Activated T-cell treated with anti-CD3 and anti-CD28 coated beads, Interleukin-2, amount 50 U/mL, for 24 hours (primary cell): ENCODE results near the gene RAB5B.

Experiments used
- DNase-seq: peaks from one replicate; pipeline ENCODE4 v3.0.0-alpha.2; 2020
- H3K27ac Mint-ChIP-seq: 2 replicates; pipeline ENCODE4 v1.8.0; 2020; ENCODE audit warnings: mild to moderate bottlenecking, mixed read lengths
- H3K27me3 Mint-ChIP-seq: 2 replicates; pipeline ENCODE4 v1.8.0; 2020; ENCODE audit warnings: mixed read lengths
- H3K36me3 Mint-ChIP-seq: 2 replicates; pipeline ENCODE4 v1.8.0; 2020; ENCODE audit warnings: low read depth, mixed read lengths
- H3K4me1 Mint-ChIP-seq: 2 replicates; pipeline ENCODE4 v1.8.0; 2020; ENCODE audit warnings: low read depth, mixed read lengths
- H3K4me3 Mint-ChIP-seq: 2 replicates; pipeline ENCODE4 v1.8.0; 2020; ENCODE audit warnings: mild to moderate bottlenecking, moderate library complexity, mixed read lengths
- H3K9me3 Mint-ChIP-seq: 2 replicates; pipeline ENCODE4 v1.8.0; 2020; ENCODE audit warnings: mixed read lengths

Gene RAB5B

GRCh38 chr12:55933799-55934742, 39.8 kb upstream of the RAB5B start:
- no peak for DNase-seq
- H3K27ac Mint-ChIP-seq: peak overlapping the region; percentile 98
- H3K4me1 Mint-ChIP-seq: peaks cover 85% of the 10 kb centered on the region
- H3K4me3 Mint-ChIP-seq: peak overlapping the region; percentile 91
- no peaks in the 10 kb centered on the region for H3K27me3 Mint-ChIP-seq
- no peaks in the 10 kb centered on the region for H3K9me3 Mint-ChIP-seq
- H3K36me3 Mint-ChIP-seq: peaks cover 80% of the 10 kb centered on the region

GRCh38 chr12:55934773-55935172, 39.1 kb upstream of the RAB5B start:
- Mint-ChIP-seq H3K27me3 (no peaks in the 10 kb centered on the region), H3K4me1 (peaks cover 85% of the 10 kb centered on the region), H3K36me3 (peaks cover 87% of the 10 kb centered on the region), H3K4me3 (peak overlapping the region; percentile 91), H3K9me3 (no peaks in the 10 kb centered on the region), H3K27ac (peak overlapping the region; percentile 98)
- no peak for DNase-seq

GRCh38 chr12:55935738-55936151, 38.1 kb upstream of the RAB5B start:
- Mint-ChIP-seq H3K27ac (peak overlapping the region; percentile 98), H3K9me3 (no peaks in the 10 kb centered on the region), H3K27me3 (no peaks in the 10 kb centered on the region), H3K36me3 (peaks cover 97% of the 10 kb centered on the region), H3K4me3 (peak overlapping the region; percentile 91), H3K4me1 (peaks cover 86% of the 10 kb centered on the region)
- DNase-seq: peak; percentile 58

- Mint-ChIP-seq H3K9me3 (no peaks in the 10 kb centered on the region), H3K4me1 (peaks cover 91% of the 10 kb centered on the region), H3K4me3 (no peak overlapping the region), H3K36me3 (peaks cover 99% of the 10 kb centered on the region), H3K27me3 (no peaks in the 10 kb centered on the region), H3K27ac (peak overlapping the region; percentile 98)
- DNase-seq: no peak
Measured at GRCh38 chr12:55937981-55938380, 35.9 kb upstream of the RAB5B start.

- Mint-ChIP-seq H3K9me3 (no peaks in the 10 kb centered on the region), H3K27me3 (no peaks in the 10 kb centered on the region), H3K36me3 (peaks cover 100% of the 10 kb centered on the region), H3K4me1 (peaks cover 83% of the 10 kb centered on the region), H3K4me3 (no peak overlapping the region), H3K27ac (peak overlapping the region; percentile 98)
- peak; percentile 44 for DNase-seq
Measured at GRCh38 chr12:55938826-55939501, 34.9 kb upstream of the RAB5B start.

GRCh38 chr12:55940065-55940732, 33.7 kb upstream of the RAB5B start:
- H3K27me3 Mint-ChIP-seq: no peaks in the 10 kb centered on the region
- peaks cover 77% of the 10 kb centered on the region for H3K4me1 Mint-ChIP-seq
- peaks cover 99% of the 10 kb centered on the region for H3K36me3 Mint-ChIP-seq
- no peaks in the 10 kb centered on the region for H3K9me3 Mint-ChIP-seq
- H3K4me3 Mint-ChIP-seq: peak overlapping the region; percentile 35
- H3K27ac Mint-ChIP-seq: peak overlapping the region; percentile 98
- peak; percentile 84 for DNase-seq

- Mint-ChIP-seq H3K4me3 (no peak overlapping the region), H3K9me3 (no peaks in the 10 kb centered on the region), H3K4me1 (peaks cover 74% of the 10 kb centered on the region), H3K36me3 (peaks cover 99% of the 10 kb centered on the region), H3K27me3 (no peaks in the 10 kb centered on the region), H3K27ac (peak overlapping the region; percentile 79)
- DNase-seq: no peak
Measured at GRCh38 chr12:55942055-55942454, 31.8 kb upstream of the RAB5B start.

- Mint-ChIP-seq H3K27me3 (no peaks in the 10 kb centered on the region), H3K9me3 (no peaks in the 10 kb centered on the region), H3K36me3 (peaks cover 98% of the 10 kb centered on the region), H3K4me1 (peaks cover 73% of the 10 kb centered on the region), H3K4me3 (no peak overlapping the region), H3K27ac (peak overlapping the region; percentile 79)
- DNase-seq: no peak
Measured at GRCh38 chr12:55942577-55943136, 31.2 kb upstream of the RAB5B start.

- no peak overlapping the region for H3K4me3 Mint-ChIP-seq
Measured at GRCh38 chr12:55946553-55946952, 27.3 kb upstream of the RAB5B start.

GRCh38 chr12:55955344-55955743, 18.5 kb upstream of the RAB5B start:
- Mint-ChIP-seq H3K27ac (peak overlapping the region; percentile 74), H3K36me3 (peaks cover 55% of the 10 kb centered on the region), H3K9me3 (no peaks in the 10 kb centered on the region), H3K4me1 (peaks cover 30% of the 10 kb centered on the region), H3K27me3 (no peaks in the 10 kb centered on the region), H3K4me3 (no peak overlapping the region)
- DNase-seq: peak; percentile 32

More at GRCh38 chr12:55946553-55946952, 27.3 kb upstream of the RAB5B start:
- Mint-ChIP-seq H3K36me3 (peaks cover 86% of the 10 kb centered on the region), H3K27ac (peak overlapping the region; percentile 86), H3K4me1 (peaks cover 42% of the 10 kb centered on the region), H3K9me3 (no peaks in the 10 kb centered on the region), H3K27me3 (no peaks in the 10 kb centered on the region)
- no peak for DNase-seq

- Mint-ChIP-seq H3K27ac (peak overlapping the region; percentile 74), H3K36me3 (peaks cover 52% of the 10 kb centered on the region), H3K4me3 (no peak overlapping the region), H3K9me3 (no peaks in the 10 kb centered on the region), H3K4me1 (peaks cover 30% of the 10 kb centered on the region), H3K27me3 (no peaks in the 10 kb centered on the region)
- peak; percentile 57 for DNase-seq
Measured at GRCh38 chr12:55955800-55956508, 17.9 kb upstream of the RAB5B start.

GRCh38 chr12:55957106-55957859, 16.6 kb upstream of the RAB5B start:
- peaks cover 30% of the 10 kb centered on the region for H3K4me1 Mint-ChIP-seq
- H3K27me3 Mint-ChIP-seq: no peaks in the 10 kb centered on the region
- no peaks in the 10 kb centered on the region for H3K9me3 Mint-ChIP-seq
- no peak overlapping the region for H3K4me3 Mint-ChIP-seq
- DNase-seq: no peak
- H3K36me3 Mint-ChIP-seq: peaks cover 39% of the 10 kb centered on the region
- H3K27ac Mint-ChIP-seq: peak overlapping the region; percentile 48

GRCh38 chr12:55963760-55964159, 10.1 kb upstream of the RAB5B start:
- H3K27ac Mint-ChIP-seq: no peak overlapping the region
- no peaks in the 10 kb centered on the region for H3K27me3 Mint-ChIP-seq
- no peak overlapping the region for H3K4me3 Mint-ChIP-seq
- H3K9me3 Mint-ChIP-seq: no peaks in the 10 kb centered on the region
- peaks cover 22% of the 10 kb centered on the region for H3K36me3 Mint-ChIP-seq
- peaks cover 31% of the 10 kb centered on the region for H3K4me1 Mint-ChIP-seq
- no peak for DNase-seq
